ENCODE results near the gene CD44.
"Not testable (repeated sequence)": the region's sequence is repeated elsewhere in the genome, so short reads cannot be mapped to it uniquely, and the experiment has no call there.

The CD44 gene

DNA sequence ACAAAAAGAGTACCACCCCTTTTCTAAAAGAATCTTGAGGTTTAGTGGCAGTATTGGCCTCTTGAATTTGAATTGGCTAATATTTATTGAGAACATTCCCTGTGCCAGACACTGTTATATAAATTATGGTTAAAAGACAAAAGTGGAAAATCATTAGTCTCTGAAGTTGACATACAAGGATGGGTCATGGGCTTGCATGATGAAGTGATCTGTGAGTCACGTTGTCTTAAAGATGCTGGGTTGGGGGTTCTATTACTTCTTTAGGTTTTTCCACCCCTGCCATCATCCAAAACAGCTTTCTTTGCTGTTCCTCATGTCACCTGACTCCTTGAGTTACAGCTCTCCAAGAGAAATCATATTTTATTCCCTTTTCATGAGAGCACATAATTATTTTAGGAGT, 85.0 kb downstream of the CD44 start:
- in situ Hi-C loops (cut with HindIII; ENCODE audit: low sequenced_read_pairs), result no loop called here
- TF ChIP-seq, protein P1, sequence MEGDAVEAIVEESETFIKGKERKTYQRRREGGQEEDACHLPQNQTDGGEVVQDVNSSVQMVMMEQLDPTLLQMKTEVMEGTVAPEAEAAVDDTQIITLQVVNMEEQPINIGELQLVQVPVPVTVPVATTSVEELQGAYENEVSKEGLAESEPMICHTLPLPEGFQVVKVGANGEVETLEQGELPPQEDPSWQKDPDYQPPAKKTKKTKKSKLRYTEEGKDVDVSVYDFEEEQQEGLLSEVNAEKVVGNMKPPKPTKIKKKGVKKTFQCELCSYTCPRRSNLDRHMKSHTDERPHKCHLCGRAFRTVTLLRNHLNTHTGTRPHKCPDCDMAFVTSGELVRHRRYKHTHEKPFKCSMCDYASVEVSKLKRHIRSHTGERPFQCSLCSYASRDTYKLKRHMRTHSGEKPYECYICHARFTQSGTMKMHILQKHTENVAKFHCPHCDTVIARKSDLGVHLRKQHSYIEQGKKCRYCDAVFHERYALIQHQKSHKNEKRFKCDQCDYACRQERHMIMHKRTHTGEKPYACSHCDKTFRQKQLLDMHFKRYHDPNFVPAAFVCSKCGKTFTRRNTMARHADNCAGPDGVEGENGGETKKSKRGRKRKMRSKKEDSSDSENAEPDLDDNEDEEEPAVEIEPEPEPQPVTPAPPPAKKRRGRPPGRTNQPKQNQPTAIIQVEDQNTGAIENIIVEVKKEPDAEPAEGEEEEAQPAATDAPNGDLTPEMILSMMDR (IDR thresholded peaks at IDR 0.05; ENCODE audit: low read depth, low read length, missing control alignments), result no peak

GRCh38 chr11:35225946-35226520, 87.1 kb downstream of the CD44 start:
- in situ Hi-C loops (cut with HindIII; ENCODE audit: low sequenced_read_pairs), result no loop called here
- TF ChIP-seq, protein P1 (IDR thresholded peaks at IDR 0.05; ENCODE audit: low read depth, low read length, missing control alignments), result no peak
- H3K4me3 ChIP-seq (ENCODE audit: low read depth, low read length), result no peak overlapping the region
- DNase-seq (ENCODE audit: low read depth), result no peak

More for the DNA sequence above, 85.0 kb downstream of the CD44 start:
- no peak for DNase-seq (ENCODE audit: low read depth)
- H3K4me3 ChIP-seq (ENCODE audit: low read depth, low read length), result no peak overlapping the region

- in situ Hi-C loops (cut with HindIII; ENCODE audit: low sequenced_read_pairs); DNase-seq (ENCODE audit: low read depth); H3K4me3 ChIP-seq (ENCODE audit: low read depth, low read length): not testable (repeated sequence)
Measured at GRCh38 chr11:35226756-35227155, 87.8 kb downstream of the CD44 start.

DNA sequence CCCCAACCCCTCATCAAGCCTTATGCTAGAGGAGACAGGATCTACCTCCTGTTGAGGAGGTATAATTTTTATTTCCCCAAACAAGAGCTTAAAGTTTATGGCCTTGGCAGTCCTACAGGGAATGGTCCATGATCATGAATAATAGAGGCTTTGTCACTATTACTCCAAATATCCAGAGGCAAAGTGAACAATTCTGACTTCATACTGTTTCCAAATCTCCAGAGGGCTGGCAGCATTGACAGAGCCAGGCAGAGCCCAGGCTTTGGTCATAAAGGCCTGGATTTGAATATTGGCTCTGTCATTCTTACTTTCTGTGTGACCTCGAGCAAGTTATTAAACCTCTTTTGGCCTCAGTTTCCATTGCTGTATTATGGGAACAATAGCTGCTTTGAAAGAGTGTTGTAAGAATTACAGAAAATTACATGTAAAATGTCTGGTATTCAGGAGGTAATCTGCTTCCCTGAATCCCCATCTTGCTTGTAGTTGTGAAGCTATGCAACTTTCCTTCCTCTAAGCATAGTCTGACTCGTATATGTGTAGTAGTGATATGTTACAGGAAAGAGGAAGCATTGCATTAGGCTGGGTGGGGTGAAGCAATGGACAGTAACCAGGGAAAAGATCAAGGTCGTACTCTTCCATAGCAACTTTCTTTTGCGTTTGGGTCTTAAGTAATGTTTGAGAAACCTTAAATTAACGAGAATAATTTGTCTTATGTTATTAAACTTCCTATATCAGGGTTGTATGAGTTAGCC, 88.8 kb downstream of the CD44 start:
- in situ Hi-C loops (cut with HindIII; ENCODE audit: low sequenced_read_pairs), result no loop called here

GRCh38 chr11:35228328-35228725, 89.4 kb downstream of the CD44 start:
- H3K4me3 ChIP-seq (ENCODE audit: low read depth, low read length), result no peak overlapping the region
- no peak for DNase-seq (ENCODE audit: low read depth)
- TF ChIP-seq, protein P1 (IDR thresholded peaks at IDR 0.05; ENCODE audit: low read depth, low read length, missing control alignments), result no peak
- in situ Hi-C loops (cut with HindIII; ENCODE audit: low sequenced_read_pairs), result no loop called here

More for the DNA sequence above, 88.8 kb downstream of the CD44 start:
- no peak overlapping the region for H3K4me3 ChIP-seq (ENCODE audit: low read depth, low read length)
- no peak for DNase-seq (ENCODE audit: low read depth)
- TF ChIP-seq, protein P1 (IDR thresholded peaks at IDR 0.05; ENCODE audit: low read depth, low read length, missing control alignments), result no peak

DNA sequence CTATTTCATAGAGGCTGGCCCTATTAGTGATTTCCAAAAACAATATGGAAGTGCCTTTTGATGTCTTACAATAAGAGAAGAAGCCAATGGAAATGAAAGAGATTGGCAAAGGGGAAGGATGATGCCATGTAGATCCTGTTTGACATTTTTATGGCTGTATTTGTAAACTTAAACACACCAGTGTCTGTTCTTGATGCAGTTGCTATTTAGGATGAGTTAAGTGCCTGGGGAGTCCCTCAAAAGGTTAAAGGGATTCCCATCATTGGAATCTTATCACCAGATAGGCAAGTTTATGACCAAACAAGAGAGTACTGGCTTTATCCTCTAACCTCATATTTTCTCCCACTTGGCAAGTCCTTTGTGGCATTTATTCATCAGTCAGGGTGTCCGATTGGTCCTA, 91.4 kb downstream of the CD44 start:
- TF ChIP-seq, protein P1 (IDR thresholded peaks at IDR 0.05; ENCODE audit: low read depth, low read length, missing control alignments), result no peak
- DNase-seq (ENCODE audit: low read depth), result no peak
- no peak overlapping the region for H3K4me3 ChIP-seq (ENCODE audit: low read depth, low read length)
- in situ Hi-C loops (cut with HindIII; ENCODE audit: low sequenced_read_pairs), result no loop called here

Measured in astrocyte of the cerebellum (primary cell).